HEK293T (cell line): ENCODE data around the gene CGA.

ENCODE experiments used
- CTCF ChIA-PET: fragments of 350-600 bp; formaldehyde crosslinking; extraction: SDS; loops from one replicate; lab custom pipeline; 2021; ENCODE audit warnings: antibody characterized with exemption, inconsistent platforms; lab: Yijun Ruan, JAX
- POLR2A ChIA-PET: fragments of 350-600 bp; formaldehyde crosslinking; extraction: SDS; loops from one replicate; lab custom pipeline; 2020; ENCODE audit warnings: antibody characterized with exemption, inconsistent platforms; lab: Yijun Ruan, JAX
- DNase-seq: peaks from one replicate; pipeline ENCODE4 v3.0.0; 2012; ENCODE audit warnings: mixed read lengths; ENCODE audit errors: extremely low spot score
- ARNT ChIP-seq: fragments of 450-650 bp; IDR thresholded peaks from 2 replicates; pipeline ENCODE4 v1.6.1; 2017; ENCODE audit warnings: mild to moderate bottlenecking
- BHLHE40 ChIP-seq: fragments of 450-650 bp; IDR thresholded peaks from 2 replicates; pipeline ENCODE4 v1.6.1; 2016; ENCODE audit warnings: mild to moderate bottlenecking, moderate library complexity, borderline replicate concordance
- CTBP1 ChIP-seq: fragments of 450-650 bp; IDR thresholded peaks from 2 replicates; pipeline ENCODE4 v1.6.1; 2016; ENCODE audit warnings: borderline replicate concordance
- ELF4 ChIP-seq: fragments of 450-650 bp; IDR thresholded peaks from 2 replicates; pipeline ENCODE4 v1.6.1; 2017; ENCODE audit warnings: antibody characterized with exemption
- FOXA1 ChIP-seq: fragments of 450-650 bp; IDR thresholded peaks from 2 replicates; pipeline ENCODE4 v1.6.1; 2016; ENCODE audit warnings: mild to moderate bottlenecking
- FOXK2 ChIP-seq: fragments of 450-650 bp; IDR thresholded peaks from 2 replicates; pipeline ENCODE4 v1.6.1; 2016; ENCODE audit warnings: mild to moderate bottlenecking
- FOXM1 ChIP-seq: fragments of 450-650 bp; IDR thresholded peaks from 2 replicates; pipeline ENCODE4 v1.6.1; 2017; ENCODE audit warnings: mild to moderate bottlenecking, borderline replicate concordance
- HDGF ChIP-seq: fragments of 450-650 bp; IDR thresholded peaks from 2 replicates; pipeline ENCODE4 v1.6.1; 2017; ENCODE audit warnings: antibody characterized with exemption, borderline replicate concordance
- L3MBTL2 ChIP-seq: fragments of 450-650 bp; conservative IDR thresholded peaks from 2 replicates; pipeline ENCODE4 v1.6.1; 2016; ENCODE audit warnings: mild to moderate bottlenecking
- LEF1 ChIP-seq: fragments of 450-650 bp; IDR thresholded peaks from 2 replicates; pipeline ENCODE4 v1.6.1; 2017; ENCODE audit warnings: mild to moderate bottlenecking, borderline replicate concordance
- NFRKB ChIP-seq: fragments of 450-650 bp; IDR thresholded peaks from 2 replicates; pipeline ENCODE4 v1.6.1; 2016; ENCODE audit warnings: mild to moderate bottlenecking, moderate library complexity
- SP1 ChIP-seq: fragments of 450-650 bp; IDR thresholded peaks from 2 replicates; pipeline ENCODE4 v1.6.1; 2017
- SUZ12 ChIP-seq: fragments of 450-650 bp; IDR thresholded peaks from 2 replicates; pipeline ENCODE4 v1.6.1; 2016; ENCODE audit warnings: mild to moderate bottlenecking
- TARDBP ChIP-seq: fragments of 450-650 bp; IDR thresholded peaks from 2 replicates; pipeline ENCODE4 v1.6.1; 2016
- ZNF384 ChIP-seq: fragments of 450-650 bp; IDR thresholded peaks from 2 replicates; pipeline ENCODE4 v1.6.1; 2016
- TF ChIP-seq, protein P1 (sequence below): fragments of 450-650 bp; IDR thresholded peaks from 2 replicates; pipeline ENCODE4 v1.6.1; 2016

CGA gene

DNA sequence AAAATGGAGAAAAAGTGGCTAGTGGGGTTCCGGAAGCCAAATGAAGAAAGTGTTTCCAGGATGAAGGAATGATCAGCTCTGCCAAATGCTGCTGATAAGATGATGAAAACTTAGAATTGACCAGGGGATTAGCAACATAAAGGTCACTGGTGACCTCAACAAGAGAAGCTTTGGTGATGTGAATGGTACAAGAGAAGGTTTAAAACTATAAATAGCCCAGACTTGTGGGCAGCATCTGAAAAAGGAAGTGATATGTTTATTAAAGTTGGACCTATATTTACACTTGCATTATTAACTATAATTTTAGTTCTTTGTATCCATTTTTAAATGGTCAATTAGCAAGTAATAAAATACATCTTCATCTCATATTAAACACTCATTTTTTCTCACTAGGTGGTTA lies 45.1 kb downstream of the CGA start:
- ChIA-PET POLR2A (no interaction called here), CTCF (interaction anchor here (0.9 kb wide), 1 partner anchor 29 kb away, joined by 3 read pairs; no protein-coding TSS in a partner anchor)
- TF ChIP-seq FOXK2 (no peak), HDGF (no peak), FOXA1 (no peak), ARNT (no peak), TARDBP (no peak), NFRKB (no peak), FOXM1 (no peak), BHLHE40 (no peak), LEF1 (no peak), ZNF384 (no peak)
- DNase-seq, result no peak

DNA sequence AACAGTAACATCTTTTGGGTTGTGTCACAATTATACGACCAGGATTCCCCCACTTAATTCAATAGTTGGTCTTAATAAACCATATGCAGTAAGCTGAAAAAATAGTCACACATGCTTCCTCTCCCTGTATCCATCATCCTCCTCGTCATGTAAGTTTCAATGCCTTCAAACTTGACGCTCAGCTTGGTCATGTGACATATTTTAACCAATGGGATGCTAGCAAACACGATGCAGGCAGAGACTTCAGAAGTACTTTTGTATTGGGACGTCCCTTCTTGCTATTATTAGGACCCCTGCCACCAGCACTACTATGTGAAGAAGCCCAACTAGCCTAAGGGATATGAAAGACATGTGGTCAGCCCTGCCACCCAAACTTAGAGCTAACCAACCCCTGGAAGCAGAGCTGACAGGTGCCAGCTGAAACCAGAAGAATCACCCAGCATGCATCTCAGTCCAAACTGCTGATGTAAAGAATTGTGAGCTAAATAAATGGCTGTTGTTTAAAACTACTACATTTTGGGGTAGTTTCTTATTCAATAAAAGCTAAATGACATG lies 49.3 kb downstream of the CGA start:
- no peak for DNase-seq
- ChIA-PET CTCF (no interaction called here), POLR2A (no interaction called here)
- TF ChIP-seq ELF4 (no peak), SP1 (no peak), L3MBTL2 (0 out of 2 replicates have a peak, but pooled peaks have one; percentile 32), FOXM1 (no peak)
- TF ChIP-seq, protein P1, sequence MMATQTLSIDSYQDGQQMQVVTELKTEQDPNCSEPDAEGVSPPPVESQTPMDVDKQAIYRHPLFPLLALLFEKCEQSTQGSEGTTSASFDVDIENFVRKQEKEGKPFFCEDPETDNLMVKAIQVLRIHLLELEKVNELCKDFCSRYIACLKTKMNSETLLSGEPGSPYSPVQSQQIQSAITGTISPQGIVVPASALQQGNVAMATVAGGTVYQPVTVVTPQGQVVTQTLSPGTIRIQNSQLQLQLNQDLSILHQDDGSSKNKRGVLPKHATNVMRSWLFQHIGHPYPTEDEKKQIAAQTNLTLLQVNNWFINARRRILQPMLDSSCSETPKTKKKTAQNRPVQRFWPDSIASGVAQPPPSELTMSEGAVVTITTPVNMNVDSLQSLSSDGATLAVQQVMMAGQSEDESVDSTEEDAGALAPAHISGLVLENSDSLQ, result no peak

DNA sequence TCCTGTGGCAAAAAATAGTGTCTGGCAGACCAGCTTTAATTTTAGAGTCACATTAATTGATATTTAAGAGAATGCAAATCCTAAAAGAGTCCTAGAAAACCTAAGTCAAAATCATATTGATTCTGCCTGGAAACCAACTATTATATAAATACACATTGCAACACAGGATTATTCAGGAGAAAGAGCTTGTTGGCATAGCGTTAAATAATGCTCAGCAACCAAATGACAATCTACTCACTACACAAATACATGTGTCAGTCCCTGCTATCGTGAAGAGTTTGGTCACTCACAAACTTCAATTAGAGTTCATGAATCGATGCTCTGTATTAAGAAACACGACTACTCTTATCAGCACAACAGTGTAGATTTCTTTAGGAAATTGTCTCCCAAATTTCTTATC lies 54.2 kb downstream of the CGA start:
- TF ChIP-seq FOXK2 (no peak), TARDBP (no peak), L3MBTL2 (no peak), ZNF384 (no peak), ARNT (no peak), NFRKB (no peak), LEF1 (no peak), BHLHE40 (no peak), SUZ12 (no peak), FOXM1 (no peak), CTBP1 (no peak), SP1 (no peak), FOXA1 (no peak), ELF4 (no peak), HDGF (no peak)
- TF ChIP-seq, protein P1, result no peak
- CTCF ChIA-PET, result no interaction called here
- POLR2A ChIA-PET, result no interaction called here
- DNase-seq, result no peak
